GM19467 (cell line): ENCODE results near the gene CCNC.

Experiments
- ATAC-seq: cut with Tn5 transposase; IDR thresholded peaks from one replicate; pipeline ENCODE4 v1.9.1; 2021; ENCODE audit warnings: mild to moderate bottlenecking, moderate library complexity; ENCODE audit not compliant: unreplicated experiment

The CCNC gene, protein sequence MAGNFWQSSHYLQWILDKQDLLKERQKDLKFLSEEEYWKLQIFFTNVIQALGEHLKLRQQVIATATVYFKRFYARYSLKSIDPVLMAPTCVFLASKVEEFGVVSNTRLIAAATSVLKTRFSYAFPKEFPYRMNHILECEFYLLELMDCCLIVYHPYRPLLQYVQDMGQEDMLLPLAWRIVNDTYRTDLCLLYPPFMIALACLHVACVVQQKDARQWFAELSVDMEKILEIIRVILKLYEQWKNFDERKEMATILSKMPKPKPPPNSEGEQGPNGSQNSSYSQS

DNA sequence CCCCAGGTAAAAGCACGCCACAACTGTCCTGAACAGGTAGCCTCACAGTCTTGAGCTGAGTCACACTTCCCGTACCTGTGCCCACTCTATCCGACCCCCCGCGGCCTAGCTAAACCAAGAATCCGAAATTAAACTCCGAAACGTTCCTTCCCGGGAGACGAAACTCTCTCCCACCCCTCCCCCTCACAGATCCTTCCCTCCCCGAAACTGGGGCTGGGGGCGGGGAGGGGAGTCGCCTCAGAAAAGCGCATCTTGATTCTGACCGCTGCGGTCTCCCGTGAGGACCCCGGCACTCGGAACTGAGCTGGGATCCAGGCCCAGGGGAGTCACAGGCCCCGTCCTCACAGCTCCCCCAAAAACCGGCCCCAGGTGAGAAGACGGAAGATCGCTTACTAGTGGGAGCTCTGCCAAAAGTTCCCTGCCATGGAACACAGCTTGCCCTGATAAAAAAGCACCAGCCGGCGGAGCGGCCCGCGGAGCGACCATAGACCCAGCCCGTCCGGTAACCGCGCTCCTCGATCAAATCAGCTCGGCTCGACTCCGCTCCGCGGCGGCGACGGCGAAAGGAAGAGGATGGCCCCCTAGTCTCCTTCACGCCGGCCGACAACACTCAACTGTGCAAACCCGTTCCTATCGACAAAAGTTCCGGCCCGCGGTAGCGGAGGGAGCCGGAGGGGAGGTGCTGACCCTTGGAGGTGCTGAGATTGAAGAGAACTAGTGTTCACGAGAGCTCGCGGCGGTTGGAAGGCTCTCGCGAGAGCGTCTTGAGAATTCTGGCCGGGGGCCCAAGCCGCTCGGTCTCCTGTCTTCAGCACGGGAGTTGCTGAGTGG is at the start of gene CCNC:
TSS of gene CCNC (minus strand) at position 558 of the 831 bp plus-strand sequence. CDS start at position 425, 133 bp downstream.
- peak; percentile 98 for ATAC-seq

DNA sequence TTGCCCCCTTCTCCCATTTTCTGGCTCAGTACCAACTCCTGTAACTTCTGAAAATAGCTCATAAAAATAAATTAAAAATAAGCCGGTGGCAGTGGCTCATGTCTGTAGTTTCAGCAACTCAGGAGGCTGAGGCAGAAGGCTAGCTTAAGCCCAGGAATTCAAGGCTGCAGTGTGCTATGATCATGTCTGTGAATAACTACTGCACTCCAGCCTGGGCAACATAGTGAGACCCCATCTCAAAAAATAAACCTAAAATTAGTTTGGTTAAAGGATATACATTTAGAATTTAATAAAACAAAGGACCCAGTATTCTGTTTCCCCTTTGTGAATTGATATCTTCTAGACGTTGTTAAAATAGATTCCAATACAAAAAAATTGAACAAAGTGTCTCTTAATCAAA is 48.7 kb upstream of the CCNC start:
- ATAC-seq, result no peak

DNA sequence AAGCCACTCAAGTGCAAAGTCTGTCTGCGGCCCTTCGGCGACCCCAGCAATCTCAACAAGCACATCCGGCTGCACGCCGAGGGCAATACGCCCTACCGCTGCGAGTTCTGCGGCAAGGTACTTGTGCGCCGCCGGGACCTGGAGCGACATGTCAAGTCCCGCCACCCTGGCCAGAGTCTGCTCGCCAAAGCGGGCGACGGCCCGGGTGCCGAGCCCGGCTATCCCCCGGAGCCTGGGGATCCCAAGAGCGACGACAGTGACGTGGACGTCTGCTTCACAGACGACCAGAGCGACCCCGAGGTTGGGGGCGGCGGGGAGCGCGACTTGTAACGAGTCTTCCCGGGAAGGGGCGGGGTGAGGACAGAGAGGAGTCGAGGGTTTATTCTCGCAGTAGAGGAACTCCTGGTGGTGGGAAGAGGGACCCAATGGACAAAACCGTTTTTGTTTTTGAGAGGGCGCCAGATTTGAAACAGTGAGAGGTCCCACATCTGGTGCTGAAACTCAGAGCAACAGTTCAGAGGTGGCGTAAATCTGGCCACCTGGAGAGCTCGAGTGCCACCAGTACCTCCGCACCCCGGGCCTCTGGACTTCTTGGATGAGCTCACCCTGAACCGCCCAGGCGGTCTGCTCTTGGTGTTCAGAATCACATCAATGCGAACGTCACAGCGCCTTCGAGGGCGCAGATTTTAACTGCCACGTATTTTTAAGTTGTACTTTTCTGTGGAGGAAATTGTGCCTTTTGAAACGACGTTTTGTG is 46.1 kb upstream of the CCNC start:
- ATAC-seq, result peak; percentile 28

DNA sequence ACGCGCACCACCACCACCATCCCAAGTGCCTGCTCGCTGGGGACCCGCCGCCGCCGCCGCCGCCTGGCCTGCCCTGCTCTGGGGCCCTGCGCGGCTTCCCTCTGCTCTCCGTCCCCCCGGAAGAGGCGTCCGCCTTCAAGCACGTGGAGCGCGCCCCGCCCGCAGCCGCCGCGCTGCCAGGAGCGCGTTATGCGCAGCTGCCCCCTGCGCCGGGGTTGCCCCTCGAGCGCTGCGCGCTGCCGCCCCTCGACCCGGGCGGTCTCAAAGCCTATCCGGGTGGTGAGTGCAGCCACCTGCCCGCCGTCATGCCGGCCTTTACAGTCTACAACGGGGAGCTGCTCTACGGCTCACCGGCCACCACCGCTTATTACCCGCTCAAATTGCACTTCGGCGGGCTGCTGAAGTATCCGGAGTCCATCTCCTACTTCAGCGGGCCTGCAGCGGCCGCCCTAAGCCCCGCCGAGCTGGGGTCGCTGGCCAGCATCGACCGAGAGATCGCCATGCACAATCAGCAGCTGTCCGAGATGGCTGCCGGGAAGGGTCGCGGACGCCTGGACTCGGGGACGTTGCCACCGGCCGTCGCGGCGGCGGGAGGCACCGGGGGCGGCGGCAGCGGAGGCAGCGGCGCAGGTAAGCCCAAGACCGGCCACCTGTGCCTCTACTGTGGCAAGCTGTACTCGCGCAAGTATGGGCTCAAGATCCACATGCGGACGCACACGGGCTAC is 45.4 kb upstream of the CCNC start:
- peak; percentile 69 for ATAC-seq

DNA sequence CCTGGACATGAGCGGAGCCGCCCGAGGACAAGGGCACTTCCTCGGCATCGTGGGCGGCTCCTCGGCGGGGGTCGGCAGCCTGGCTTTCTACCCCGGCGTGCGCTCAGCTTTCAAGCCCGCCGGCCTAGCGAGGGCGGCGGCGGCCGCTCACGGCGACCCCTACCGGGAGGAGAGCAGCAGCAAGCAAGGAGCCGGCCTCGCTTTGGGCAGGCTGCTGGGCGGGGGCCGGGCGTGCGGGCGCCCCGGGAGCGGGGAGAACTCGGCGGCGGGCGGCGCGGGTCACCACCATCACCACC is 44.9 kb upstream of the CCNC start:
- ATAC-seq, result peak; percentile 68

DNA sequence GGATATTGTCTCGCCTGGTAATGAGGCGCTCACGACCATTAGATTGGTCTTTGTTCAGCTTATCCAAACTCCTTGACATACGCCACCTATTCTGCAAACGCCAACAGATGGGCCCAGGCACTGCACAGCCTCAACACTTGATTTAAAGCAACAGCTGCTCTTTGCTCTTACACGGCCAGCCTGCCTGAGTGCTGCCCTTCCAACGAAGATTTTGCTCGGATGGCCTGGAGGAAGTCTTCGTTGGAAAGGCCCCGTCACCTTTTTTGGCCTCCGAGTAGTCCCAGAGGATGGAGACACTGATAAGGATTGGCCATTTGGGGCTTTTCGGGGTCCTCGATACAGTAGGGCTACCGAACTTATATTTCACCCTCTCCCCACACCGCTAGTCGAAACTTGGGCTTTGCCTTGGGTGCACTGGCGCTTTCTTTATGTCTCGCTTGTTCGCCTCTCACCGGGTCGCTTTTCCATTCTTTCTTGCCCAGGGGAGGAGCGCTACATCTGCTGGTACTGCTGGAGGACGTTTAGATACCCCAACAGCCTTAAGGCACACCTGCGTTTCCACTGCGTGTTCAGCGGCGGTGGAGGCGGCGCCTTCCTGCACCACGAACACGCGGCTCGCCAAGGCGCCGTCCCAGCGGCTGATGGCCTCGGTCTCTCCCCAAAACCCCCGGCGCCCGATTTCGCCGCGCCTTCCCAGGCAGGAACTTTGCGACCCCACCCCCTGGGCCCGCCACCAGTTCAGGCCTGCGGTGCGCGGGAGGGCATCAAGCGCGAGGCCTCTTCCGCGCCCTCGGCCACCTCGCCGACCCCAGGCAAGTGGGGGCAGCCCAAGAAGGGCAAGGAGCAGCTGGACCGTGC is 44.3 kb upstream of the CCNC start:
- ATAC-seq, result no peak

DNA sequence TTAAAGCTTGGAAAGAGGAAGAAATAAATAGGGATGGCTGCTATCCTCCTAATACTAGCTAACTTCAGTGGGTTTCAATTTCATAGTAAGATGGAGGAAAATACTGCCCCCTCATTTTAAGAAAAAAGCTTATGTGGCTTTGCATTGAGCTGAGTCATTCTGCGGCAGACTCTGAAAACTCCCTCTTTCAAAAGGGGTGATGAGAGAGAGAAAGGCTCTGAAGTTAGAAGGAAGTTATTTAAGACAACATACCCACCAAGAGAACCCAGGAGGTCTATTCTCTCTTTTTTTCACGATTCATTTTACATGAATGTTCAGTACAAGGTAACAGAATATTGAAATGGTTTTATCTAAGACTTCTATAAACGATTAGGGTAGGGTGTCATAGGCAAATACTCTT is 42.7 kb upstream of the CCNC start:
- ATAC-seq, result no peak

DNA sequence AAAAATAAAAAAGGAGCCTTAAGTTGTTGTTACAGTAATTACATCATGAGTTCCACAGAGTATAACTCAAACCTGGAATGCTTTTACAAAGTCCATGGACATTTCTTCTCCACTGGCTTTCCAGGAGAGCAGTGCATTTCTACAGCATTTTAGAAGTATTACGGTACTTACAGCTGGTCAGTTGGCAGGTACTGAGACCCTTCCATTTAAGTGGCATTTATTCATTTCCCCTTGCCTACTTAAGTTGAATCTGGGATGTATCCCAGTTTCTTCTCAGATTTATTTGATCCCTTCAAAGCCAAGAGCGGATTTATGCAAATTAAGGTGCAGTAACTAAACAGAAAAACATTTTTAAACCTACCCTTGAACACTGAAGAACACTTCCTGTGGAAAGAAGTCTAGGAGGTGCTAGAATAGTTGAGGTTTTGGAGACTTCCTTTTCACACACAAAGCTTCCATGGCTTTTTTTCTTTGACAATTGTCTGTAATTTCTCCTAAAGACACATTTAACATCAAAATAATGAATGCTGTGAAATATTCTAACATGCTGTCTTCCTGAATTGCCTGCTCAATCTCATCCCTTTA is 41.5 kb upstream of the CCNC start:
- ATAC-seq, result no peak

DNA sequence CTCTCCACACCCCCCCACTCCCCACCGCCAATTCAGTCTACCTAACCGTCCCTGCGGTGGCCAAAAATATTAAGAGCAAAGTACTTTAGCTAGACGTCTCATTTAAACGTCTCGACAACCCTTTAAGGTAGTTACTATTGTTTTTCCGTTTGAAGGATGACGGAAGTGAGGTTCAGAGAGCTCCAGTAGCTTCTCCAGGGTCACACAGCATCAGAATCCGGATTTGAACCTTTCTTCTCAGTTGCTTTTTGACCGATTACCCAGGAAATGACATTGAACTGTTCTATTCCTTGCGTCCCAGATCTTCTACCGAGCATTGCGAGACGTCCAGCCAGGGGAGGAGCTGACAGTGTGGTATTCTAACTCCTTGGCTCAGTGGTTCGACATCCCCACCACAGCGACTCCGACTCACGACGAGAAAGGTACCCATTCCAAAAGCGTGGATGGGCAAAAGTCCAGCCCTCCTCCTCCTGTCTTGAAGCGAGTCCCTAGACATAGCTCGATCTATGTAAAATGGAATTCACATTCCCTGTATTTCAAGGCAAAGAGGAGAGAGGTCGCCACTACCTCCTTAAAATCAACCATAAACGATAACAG is 40.5 kb upstream of the CCNC start:
- ATAC-seq, result no peak

DNA sequence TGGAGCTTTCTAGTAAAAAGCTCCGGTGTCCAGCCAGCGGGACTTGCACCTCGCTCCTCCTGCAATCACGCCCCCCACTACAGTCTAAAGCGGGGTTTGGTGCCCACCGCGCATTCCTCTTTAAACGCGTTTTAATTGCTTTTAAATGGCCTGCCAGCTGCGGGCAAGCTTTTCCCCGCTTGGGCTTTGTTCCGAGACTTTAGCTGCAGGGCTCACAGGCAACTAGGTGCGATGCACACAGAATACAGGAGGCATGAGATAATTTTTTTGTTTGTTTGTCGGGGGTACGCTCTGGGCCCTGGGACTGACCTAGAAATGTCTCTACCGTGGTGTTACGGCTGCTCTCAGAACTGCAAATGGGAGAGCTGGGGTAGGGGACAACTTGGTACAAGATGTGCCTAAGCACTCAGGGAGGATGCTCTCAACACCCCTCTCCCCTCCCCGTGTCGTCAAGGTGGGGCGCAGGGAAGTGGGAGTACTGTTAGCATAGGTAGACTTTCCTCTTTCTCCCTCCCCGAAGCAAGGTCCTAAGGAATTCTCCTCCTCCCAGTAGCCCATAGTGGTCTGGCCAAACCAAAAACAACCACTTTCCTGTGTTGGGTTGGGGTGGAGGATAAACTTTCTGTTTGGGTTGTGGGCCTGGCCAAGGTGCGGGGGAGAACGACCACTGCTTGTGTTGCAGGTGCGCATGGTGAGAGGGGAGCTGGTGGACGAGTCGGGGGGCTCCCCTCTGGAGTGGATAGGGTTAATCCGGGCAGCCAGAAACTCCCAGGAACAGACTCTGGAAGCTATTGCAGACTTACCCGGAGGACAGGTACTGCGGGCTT is 39.8 kb upstream of the CCNC start:
- ATAC-seq, result no peak

DNA sequence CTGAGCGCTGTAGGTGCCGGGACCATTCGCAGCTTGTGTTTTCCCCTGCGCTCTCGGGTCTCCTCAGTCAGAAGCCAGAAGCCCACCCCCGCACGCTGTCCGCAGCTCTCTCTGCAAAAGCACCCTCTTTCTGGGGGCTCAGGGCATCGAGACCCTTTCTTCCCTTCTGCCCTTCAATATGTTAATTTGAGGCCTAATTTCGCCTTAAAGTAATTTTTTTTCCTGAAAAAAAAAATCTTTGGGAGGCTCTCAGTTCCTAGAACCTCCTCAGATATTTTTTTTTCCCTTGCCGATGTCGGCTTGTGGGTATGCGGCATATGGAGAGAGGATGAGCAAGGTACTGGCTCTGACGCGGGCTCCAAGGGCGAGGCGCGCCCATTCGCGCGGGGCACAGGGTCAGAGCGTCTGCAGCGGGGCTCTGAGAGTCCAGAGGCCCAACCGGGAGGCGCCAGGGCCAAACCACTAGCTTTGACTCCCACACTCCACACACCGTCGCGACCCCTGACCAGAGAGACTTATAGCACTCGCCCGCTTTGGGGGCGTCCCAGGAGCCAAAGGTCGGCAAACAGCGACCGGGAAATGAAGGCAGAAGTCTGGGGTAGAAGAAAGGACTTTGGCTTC is 39.1 kb upstream of the CCNC start:
- no peak for ATAC-seq

DNA sequence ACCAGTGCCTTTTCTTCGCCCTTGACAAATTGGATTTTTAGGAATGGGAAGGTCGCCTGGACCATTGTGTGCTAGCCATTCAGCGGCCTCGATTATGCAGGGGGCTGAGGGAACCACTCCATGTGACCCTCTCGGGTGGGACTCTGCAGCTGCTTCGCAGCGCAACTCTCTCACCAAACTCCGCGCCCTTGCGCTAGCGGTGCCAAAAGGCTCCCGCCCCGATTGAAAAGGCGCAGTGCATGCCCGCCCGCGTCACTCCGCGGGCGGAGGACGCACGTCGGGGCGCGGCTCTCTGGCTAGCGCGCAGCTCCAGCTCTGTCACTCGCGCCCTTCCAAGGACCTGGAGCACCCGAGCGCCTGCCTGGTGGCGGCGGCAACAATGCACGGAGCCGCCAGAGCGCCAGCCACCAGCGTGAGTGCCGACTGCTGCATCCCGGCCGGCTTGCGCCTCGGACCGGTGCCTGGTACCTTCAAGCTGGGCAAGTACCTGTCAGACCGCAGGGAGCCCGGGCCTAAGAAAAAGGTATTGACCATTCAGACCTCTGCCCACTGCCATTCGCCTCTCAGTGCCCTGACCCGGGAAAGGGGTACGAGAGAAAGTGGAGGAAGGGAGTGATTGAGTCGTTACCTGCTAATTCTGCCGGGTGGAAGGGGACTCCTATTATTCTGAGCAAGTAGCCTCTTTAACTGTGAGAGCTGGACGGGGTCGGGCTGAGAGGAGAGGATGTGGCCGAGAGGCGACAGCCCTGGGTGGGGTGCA is 38.4 kb upstream of the CCNC start, which contains the start of gene PRDM13:
TSS of gene PRDM13 (plus strand) at position 178 of the 760 bp plus-strand sequence. CDS start at position 380, 202 bp downstream.
- ATAC-seq, result no peak

DNA sequence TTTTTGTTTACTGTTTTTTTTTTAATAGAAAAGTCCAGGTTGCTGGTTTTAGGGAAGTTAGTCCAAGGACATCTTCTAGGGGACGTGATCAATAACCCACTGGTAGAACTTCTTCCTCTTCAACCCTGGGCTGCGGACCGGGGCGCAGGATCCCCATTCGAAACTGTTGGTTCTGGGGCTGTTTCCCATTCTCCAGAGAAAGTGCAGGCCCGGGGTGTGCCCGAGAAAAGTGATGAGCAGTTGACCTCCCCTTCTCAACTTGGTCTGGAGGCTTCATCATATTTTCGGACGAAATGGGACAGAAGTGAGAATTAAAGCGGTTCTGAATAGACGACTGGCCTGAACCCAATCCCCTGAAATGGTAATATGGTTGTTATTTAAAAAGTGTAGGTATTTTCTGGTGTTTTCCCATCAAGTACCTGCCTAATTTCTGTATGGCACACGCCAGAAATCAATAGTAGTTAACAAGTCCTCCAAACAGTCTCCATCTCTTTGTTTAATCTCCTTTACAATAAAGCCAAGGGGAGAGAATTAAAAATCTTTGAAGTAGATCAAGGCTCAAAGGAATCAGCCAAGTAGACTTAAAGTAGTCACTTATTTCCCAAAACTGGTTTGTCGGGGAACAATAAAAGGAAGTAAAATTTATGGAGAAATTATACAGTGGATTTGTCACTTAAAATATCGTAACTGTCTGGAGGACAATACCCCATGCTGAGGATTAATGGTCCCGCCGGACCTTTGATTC is 37.6 kb upstream of the CCNC start:
- ATAC-seq, result no peak

DNA sequence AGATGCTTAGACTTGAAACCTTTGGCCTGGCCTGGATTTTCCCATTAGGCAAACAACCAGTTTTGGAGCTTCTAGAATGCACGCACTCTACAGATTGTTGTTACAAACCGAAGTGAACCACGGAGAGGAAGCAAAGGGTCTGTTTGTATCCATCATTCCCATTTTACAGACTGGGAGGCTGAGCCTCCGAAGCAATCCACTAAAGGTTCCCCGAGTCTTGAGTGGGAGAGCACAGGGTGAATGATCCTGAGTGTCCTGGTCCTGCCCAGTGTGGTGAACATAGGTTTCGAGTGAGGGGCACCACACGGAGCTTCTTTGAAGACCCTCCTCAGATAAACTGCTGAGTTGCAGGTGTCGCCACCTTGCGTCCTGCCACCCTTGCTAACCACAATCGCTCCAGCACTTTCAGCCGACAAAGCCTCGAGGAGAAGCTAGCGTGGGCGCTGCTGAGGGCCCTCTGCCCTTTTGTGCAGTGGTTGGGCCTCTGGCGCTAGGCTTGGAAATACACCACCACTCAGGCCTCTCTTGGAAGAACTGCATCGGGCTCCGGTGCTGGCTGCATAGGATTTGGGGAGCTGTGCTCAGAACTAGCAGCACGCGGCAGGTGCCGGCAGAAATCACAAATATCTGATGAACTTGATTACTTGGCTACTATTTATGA is 36.7 kb upstream of the CCNC start:
- no peak for ATAC-seq

DNA sequence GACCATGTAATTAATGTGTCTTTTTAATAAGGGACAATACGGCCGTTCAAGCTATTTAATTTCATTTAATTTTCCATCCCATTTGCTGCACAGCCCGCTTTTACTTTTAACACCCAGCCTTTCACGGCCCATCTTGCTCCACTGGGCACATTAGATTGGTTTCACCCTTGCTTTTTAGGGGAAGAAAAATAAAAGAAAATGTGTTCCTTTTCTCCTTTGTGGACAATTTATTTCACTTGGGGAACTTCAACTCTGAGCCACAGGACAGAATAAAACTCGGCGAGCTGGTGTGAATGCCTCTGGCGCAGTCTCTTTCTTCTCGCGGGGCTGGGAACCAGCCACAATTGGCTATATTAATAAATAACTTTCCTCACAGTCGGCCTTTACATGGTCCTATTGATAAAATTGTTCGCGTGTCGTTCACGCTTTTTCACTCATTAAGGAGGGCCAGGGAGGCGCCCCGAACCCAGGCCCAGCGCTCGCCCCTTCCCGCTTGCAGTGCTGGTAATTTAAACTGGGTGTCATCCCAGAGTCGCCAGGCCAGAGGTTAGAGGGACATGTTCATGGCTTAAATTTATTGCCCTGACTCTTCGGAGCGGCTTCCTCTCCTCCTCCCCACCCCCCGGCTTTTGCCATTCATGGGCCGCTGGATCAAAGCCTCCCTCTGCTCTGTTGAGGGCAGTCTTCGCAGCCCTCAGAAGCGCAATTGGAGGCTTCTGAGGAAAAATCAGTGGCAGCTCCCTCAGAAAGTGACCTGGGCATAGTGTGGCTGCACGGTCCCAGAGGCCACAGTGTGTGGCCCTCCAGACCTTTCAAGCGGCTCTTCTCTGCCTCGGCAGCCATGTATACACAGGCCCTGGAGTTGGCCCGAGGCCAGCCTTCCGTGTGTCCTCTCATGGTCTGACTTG is 36.0 kb upstream of the CCNC start:
- ATAC-seq, result no peak
